ENCODE measurements around the gene OR52D1.

Gene OR52D1

DNA sequence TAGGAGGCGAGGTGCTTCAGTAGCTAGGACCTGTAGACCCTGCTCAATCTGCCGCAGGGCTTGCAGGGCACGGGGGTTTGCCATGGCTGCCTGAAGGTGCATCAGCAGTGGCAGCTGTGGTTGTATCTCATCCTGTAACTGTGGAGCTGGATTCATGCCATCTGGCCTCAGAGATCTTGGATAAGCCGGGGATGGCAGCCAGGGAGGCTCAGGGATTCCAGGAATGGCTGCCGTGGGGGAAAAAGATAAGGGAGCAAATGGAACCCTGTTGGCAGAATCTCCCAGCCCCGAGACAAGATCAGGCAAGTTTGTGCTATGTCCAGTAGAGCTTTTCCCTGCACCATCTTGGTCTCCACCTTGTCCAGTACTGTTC, 19.4 kb downstream of the OR52D1 start:
- no peak overlapping the region for H3K4me3 ChIP-seq (ENCODE audit: low read length)
- no peak for DNase-seq (ENCODE audit: low read depth, low spot score)

- no peak overlapping the region for H3K4me3 ChIP-seq (ENCODE audit: low read length)
- DNase-seq (ENCODE audit: low read depth, low spot score) = no peak
These were observed 20.1 kb downstream of the OR52D1 start for GRCh38 chr11:5508605-5509004.

DNA sequence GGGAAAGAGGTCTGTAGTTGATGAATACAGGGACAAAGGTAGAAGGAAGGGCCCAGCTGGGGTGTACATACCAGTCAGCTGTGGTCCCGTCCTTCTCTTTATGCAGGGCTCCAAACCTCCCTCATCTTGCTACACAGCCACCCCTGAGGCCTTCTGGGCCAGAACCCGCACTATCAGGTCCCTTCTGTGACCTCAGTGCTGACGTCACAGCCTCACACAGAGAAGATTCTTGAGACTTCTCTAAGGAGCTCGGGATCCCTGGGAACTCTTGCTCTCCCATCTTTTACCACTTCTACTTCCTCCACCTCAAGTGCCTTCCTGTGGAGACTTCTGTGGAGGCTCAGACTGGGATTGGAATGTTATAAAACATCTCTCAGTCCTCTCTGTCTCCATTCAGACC, 21.3 kb downstream of the OR52D1 start, which contains the start of gene UBQLN3:
Gene UBQLN3 (minus strand): TSS at position 155 of the 400 bp plus-strand sequence. CDS start 399 bp downstream, outside the sequence.
- DNase-seq (ENCODE audit: low read depth, low spot score) = no peak
- H3K4me3 ChIP-seq (ENCODE audit: low read length) = no peak within 1 kb of the TSS

DNA sequence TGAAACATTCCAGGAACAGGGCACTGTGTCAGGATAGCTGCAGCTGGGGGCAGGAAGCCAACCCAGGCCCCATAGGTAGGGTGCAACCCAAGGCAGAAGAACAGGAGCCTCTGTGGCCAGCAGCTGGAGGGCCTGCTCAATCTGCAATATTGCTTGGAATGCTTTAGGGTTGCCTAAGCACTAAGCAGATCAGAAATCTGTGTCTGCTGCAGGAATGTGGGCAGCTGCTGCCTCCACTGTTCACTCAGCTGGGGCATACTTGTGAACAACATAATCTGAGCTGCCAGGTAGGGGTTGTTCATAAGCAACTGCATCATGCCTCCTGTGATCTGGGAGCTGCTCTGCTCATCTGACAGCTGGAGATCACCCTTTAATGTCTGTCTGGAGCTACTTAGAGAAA, 26.4 kb downstream of the OR52D1 start:
- no peak for DNase-seq (ENCODE audit: low read depth, low spot score)
- H3K4me3 ChIP-seq (ENCODE audit: low read length) = no peak overlapping the region

GRCh38 chr11:5516599-5516998, 28.1 kb downstream of the OR52D1 start, which contains the start of gene UBQLNL:
Gene UBQLNL (minus strand): TSS chr11:5516699. CDS start chr11:5516441, 258 bp downstream.
- no peak for DNase-seq (ENCODE audit: low read depth, low spot score)
- H3K4me3 ChIP-seq (ENCODE audit: low read length) = no peak within 1 kb of the TSS

DNA sequence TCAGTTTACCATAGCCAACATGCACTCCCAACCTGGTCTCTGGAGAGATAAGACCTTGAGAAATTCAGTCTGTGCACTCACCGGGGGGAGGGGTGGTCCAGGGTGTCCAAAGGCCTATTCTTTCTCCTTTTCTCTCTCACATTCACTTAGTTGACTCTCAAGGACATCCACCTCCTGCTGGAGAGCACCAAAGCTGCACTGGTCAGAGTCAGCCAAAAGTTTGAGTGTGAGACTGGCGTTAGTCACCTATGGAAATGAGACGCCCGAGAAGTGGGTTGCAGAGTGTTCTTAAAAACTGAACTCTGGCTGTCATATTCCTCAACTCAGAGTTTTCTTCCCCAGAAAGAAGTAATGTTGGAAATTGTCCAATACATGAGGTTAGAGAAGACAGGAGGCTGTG, 33.1 kb downstream of the OR52D1 start:
- no peak overlapping the region for H3K4me3 ChIP-seq (ENCODE audit: low read length)
- DNase-seq (ENCODE audit: low read depth, low spot score) = no peak

GRCh38 chr11:5522308-5522707, 33.8 kb downstream of the OR52D1 start:
- DNase-seq (ENCODE audit: low read depth, low spot score) = no peak
- no peak overlapping the region for H3K4me3 ChIP-seq (ENCODE audit: low read length)

DNA sequence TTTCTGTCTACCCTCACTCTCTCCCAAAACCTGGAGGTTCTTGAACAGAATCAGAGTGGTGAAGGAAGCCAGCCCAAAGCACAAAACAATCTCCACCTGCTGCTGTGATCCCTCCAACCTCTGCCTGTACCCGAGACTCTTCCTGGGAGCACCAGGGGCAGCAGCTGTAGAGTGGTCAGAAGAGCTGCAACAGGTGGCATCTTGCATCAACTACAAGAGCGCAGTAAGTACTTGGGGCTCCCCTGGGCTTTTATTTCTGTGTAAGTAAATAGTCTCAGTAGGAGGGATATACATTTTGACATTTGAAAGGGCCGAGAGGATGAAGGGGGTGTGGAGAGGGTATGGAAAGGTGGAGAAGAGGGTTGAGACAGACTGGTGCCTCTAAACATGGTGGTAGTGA, 36.3 kb downstream of the OR52D1 start:
- no peak overlapping the region for H3K4me3 ChIP-seq (ENCODE audit: low read length)

DNA sequence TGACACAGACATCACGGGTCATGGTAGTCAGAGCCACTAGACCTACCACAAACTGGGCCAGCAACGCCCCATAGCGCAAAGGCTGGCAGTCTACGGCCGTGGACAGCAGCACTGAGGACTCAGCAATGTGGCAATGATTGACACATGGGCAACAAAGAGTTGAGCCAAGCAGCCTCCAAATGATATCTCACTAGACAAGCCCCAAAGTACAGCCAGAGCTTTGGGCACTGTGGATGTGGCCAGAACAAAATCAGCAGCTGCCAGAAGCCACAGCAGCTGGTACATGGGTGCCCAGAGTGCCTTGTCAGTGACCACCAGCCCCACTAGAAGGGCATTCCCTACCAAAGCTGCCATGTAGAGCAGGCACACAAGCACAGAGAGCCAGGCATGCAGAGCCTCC, 39.2 kb downstream of the OR52D1 start:
- DNase-seq (ENCODE audit: low read depth, low spot score) = no peak

More for the DNA sequence above, 36.3 kb downstream of the OR52D1 start:
- DNase-seq (ENCODE audit: low read depth, low spot score) = no peak

DNA sequence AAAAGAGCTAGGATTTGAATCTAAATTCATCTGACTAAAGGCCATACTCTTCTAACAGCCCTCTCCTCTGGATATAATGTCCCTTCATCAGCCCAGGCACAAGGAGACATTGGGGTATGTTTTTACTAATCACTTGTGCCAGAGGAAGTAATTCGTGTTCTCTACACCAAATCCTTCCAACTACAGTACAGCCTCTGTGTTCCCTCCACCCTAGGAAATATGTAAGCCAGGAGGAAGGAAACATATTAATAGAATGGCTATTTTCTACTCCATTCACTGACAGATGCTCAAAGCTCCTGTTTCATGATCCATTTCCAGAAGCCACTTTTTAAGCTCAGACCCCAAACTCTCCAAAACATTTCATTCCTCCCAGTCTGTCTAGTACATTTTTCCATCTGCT, 40.0 kb downstream of the OR52D1 start:
- DNase-seq (ENCODE audit: low read depth, low spot score) = no peak
- no peak overlapping the region for H3K4me3 ChIP-seq (ENCODE audit: low read length)

More for the DNA sequence above, 39.2 kb downstream of the OR52D1 start:
- H3K4me3 ChIP-seq (ENCODE audit: low read length) = no peak overlapping the region

DNA sequence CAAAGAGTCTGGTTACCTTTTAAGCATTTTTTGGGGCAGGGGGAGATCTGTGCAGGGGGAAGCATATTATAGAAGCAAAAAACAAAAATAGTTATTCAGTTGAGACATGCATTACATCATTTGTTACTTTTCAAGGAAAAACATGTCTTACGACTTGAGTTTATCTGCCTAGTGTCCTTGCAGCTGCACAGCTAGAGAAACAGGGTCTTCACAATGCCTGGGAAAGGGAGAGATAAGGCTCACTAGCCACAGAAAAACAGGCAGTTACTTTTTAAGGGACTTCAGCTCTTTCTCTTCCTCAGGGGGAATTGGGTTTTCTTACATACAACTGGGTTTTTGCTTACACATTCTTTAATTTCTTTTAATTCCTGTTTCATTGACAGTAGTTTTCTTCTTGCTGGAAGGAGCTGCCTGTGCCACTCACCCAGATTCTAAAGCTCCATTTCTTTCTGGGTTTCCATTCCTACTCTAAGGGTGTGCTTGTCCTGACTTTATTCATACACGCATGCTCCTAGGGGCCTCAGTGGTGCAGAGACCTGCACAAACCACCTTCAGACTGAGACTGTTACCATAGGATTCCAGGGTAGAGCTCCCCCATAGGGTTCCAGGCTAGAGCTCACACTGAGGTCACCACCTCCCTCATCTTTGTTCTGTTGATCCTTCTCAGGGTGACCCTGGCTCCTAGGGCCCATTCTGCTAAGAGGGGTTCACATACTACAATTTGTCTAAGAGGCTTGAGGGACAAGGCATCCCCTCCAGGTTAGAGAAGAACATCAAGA, 42.8 kb downstream of the OR52D1 start:
- H3K4me3 ChIP-seq (ENCODE audit: low read length) = no peak overlapping the region

DNA sequence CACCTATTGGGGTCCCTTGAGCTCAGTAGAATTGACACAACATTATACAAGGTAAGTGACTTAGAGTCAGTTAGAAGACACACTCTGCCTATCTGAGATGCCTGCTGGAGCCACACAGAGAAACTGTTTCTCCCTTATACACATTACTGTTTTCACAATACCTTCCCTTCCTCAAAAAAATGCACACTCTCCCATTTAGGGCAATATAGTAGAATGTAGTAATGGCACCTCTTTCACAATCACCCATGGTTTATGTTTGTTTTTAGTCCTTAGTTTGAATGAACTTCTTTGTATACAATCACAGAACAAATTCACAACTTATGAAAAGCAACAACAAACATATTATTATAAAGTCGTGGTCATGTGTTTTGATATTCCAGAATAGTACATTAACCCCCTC, 45.6 kb downstream of the OR52D1 start:
- DNase-seq (ENCODE audit: low read depth, low spot score) = no peak
- H3K4me3 ChIP-seq (ENCODE audit: low read length) = no peak overlapping the region

More for the DNA sequence above, 42.8 kb downstream of the OR52D1 start:
- no peak for DNase-seq (ENCODE audit: low read depth, low spot score)

- H3K4me3 ChIP-seq (ENCODE audit: low read length) = no peak overlapping the region
- DNase-seq (ENCODE audit: low read depth, low spot score) = no peak
These were observed 48.0 kb downstream of the OR52D1 start for GRCh38 chr11:5536482-5536881.

All from Jurkat, Clone E6-1 (cell line).